Measurements from ENCODE around the gene MDFIC. TPM values are rescaled to one million over a fixed set of nuclear protein-coding genes. Genes with fewer than 3 reads are reported as not detected.

MDFIC gene
- total RNA-seq, 1 donor from 2014 or later, result 172 TPM

- Mint-ChIP-seq H3K4me3 (peak overlapping the region; percentile 62), H3K27me3 (no peaks in the 10 kb centered on the region), H3K4me1 (peaks cover 49% of the 10 kb centered on the region), H3K9me3 (peaks cover 11% of the 10 kb centered on the region), H3K36me3 (ENCODE audit: low read depth) (peaks cover 2% of the 10 kb centered on the region), H3K27ac (peak overlapping the region; percentile 99)
- intact Hi-C loops (cut with micrococcal nuclease), result loop anchor here (1.0 to 5.0 kb wide), 7 partner anchors 14 to 199 kb away; no protein-coding TSS in a partner anchor
- DNase-seq, result peak; percentile 72
These were observed 5.5 kb upstream of the MDFIC start for GRCh38 chr7:114916261-114916892.

GRCh38 chr7:114917211-114917839 is 4.6 kb upstream of the MDFIC start:
- peaks cover 11% of the 10 kb centered on the region for H3K9me3 Mint-ChIP-seq
- peaks cover 7% of the 10 kb centered on the region for H3K36me3 Mint-ChIP-seq (ENCODE audit: low read depth)
- intact Hi-C loops (cut with micrococcal nuclease), result loop anchor here (2.0 to 5.0 kb wide), 3 partner anchors 13 to 200 kb away; no protein-coding TSS in a partner anchor
- DNase-seq, result no peak
- H3K27me3 Mint-ChIP-seq, result no peaks in the 10 kb centered on the region
- peaks cover 56% of the 10 kb centered on the region for H3K4me1 Mint-ChIP-seq
- peak overlapping the region; percentile 99 for H3K27ac Mint-ChIP-seq
- H3K4me3 Mint-ChIP-seq, result peak overlapping the region; percentile 62

- intact Hi-C loops (cut with micrococcal nuclease), result loop anchor here (5.0 kb wide), 1 partner anchor 202 kb away; no protein-coding TSS in a partner anchor
- H3K4me1 Mint-ChIP-seq, result peaks cover 54% of the 10 kb centered on the region
- no peak for DNase-seq
These were observed 2.3 kb upstream of the MDFIC start for GRCh38 chr7:114919587-114919986.

GRCh38 chr7:114921631-114922025 is 266 bp upstream of the MDFIC start:
- Mint-ChIP-seq H3K9me3 (no peaks in the 10 kb centered on the region), H3K4me3 (peak overlapping the region; percentile 96), H3K27ac (peak overlapping the region; percentile 96), H3K36me3 (ENCODE audit: low read depth) (peaks cover 28% of the 10 kb centered on the region), H3K27me3 (no peaks in the 10 kb centered on the region), H3K4me1 (peaks cover 58% of the 10 kb centered on the region)
- DNase-seq, result peak; percentile 62
- intact Hi-C loops (cut with micrococcal nuclease), result loop anchor here (1.0 to 10.0 kb wide), 3 partner anchors 87 to 1293 kb away; partner anchors contain the start of gene TES

More at GRCh38 chr7:114919587-114919986, 2.3 kb upstream of the MDFIC start:
- Mint-ChIP-seq H3K27me3 (no peaks in the 10 kb centered on the region), H3K9me3 (peaks cover 2% of the 10 kb centered on the region), H3K4me3 (peak overlapping the region; percentile 54), H3K36me3 (ENCODE audit: low read depth) (peaks cover 14% of the 10 kb centered on the region), H3K27ac (peak overlapping the region; percentile 91)

- Mint-ChIP-seq H3K9me3 (no peaks in the 10 kb centered on the region), H3K36me3 (ENCODE audit: low read depth) (peaks cover 34% of the 10 kb centered on the region), H3K4me3 (peak overlapping the region; percentile 96), H3K4me1 (peaks cover 51% of the 10 kb centered on the region), H3K27ac (peak overlapping the region; percentile 98), H3K27me3 (no peaks in the 10 kb centered on the region)
- intact Hi-C loops (cut with micrococcal nuclease), result loop anchor here (1.0 to 10.0 kb wide), 5 partner anchors 8 to 1292 kb away; partner anchors contain the start of gene TES
- DNase-seq, result peak; percentile 87
These were observed 933 bp downstream of the MDFIC start for GRCh38 chr7:114922652-114923402.

- peak overlapping the region; percentile 96 for H3K4me3 Mint-ChIP-seq
- peak overlapping the region; percentile 98 for H3K27ac Mint-ChIP-seq
- H3K9me3 Mint-ChIP-seq, result no peaks in the 10 kb centered on the region
- intact Hi-C loops (cut with micrococcal nuclease), result loop anchor here (1.0 to 10.0 kb wide), 4 partner anchors 8 to 1291 kb away; partner anchors contain the start of gene TES
- H3K4me1 Mint-ChIP-seq, result peaks cover 45% of the 10 kb centered on the region
- peaks cover 34% of the 10 kb centered on the region for H3K36me3 Mint-ChIP-seq (ENCODE audit: low read depth)
- DNase-seq, result no peak
- H3K27me3 Mint-ChIP-seq, result no peaks in the 10 kb centered on the region
These were observed 1.5 kb downstream of the MDFIC start for GRCh38 chr7:114923403-114923713.

- DNase-seq, result no peak
- Mint-ChIP-seq H3K27me3 (no peaks in the 10 kb centered on the region), H3K27ac (peak overlapping the region; percentile 98), H3K4me1 (peaks cover 38% of the 10 kb centered on the region), H3K4me3 (peak overlapping the region; percentile 96), H3K36me3 (ENCODE audit: low read depth) (peaks cover 34% of the 10 kb centered on the region), H3K9me3 (no peaks in the 10 kb centered on the region)
- intact Hi-C loops (cut with micrococcal nuclease), result loop anchor here (10.0 kb wide), 1 partner anchor 1291 kb away; the partner anchor contains the start of gene TES
These were observed 2.3 kb downstream of the MDFIC start for GRCh38 chr7:114924038-114924712.

- intact Hi-C loops (cut with micrococcal nuclease), result loop anchor here (10.0 kb wide), 1 partner anchor 1289 kb away; the partner anchor contains the start of gene TES
These were observed 3.5 kb downstream of the MDFIC start for GRCh38 chr7:114925434-114925833.

GRCh38 chr7:114928060-114928459 is 6.2 kb downstream of the MDFIC start:
- DNase-seq, result no peak
- intact Hi-C loops (cut with micrococcal nuclease), result loop anchor here (10.0 kb wide), 1 partner anchor 1287 kb away; the partner anchor contains the start of gene TES
- Mint-ChIP-seq H3K36me3 (ENCODE audit: low read depth) (peaks cover 42% of the 10 kb centered on the region), H3K9me3 (no peaks in the 10 kb centered on the region), H3K27ac (no peak overlapping the region), H3K4me3 (no peak overlapping the region), H3K4me1 (peaks cover 36% of the 10 kb centered on the region), H3K27me3 (no peaks in the 10 kb centered on the region)

More at GRCh38 chr7:114925434-114925833, 3.5 kb downstream of the MDFIC start:
- no peaks in the 10 kb centered on the region for H3K27me3 Mint-ChIP-seq
- no peaks in the 10 kb centered on the region for H3K9me3 Mint-ChIP-seq
- peaks cover 29% of the 10 kb centered on the region for H3K4me1 Mint-ChIP-seq
- DNase-seq, result no peak
- H3K36me3 Mint-ChIP-seq (ENCODE audit: low read depth), result peaks cover 34% of the 10 kb centered on the region
- H3K27ac Mint-ChIP-seq, result peak overlapping the region; percentile 94
- peak overlapping the region; percentile 88 for H3K4me3 Mint-ChIP-seq

GRCh38 chr7:114929570-114929969 is 7.7 kb downstream of the MDFIC start:
- Mint-ChIP-seq H3K27me3 (no peaks in the 10 kb centered on the region), H3K4me1 (peaks cover 49% of the 10 kb centered on the region), H3K4me3 (no peak overlapping the region), H3K9me3 (no peaks in the 10 kb centered on the region), H3K27ac (no peak overlapping the region), H3K36me3 (ENCODE audit: low read depth) (peaks cover 44% of the 10 kb centered on the region)
- intact Hi-C loops (cut with micrococcal nuclease), result loop anchor here (10.0 kb wide), 1 partner anchor 1285 kb away; the partner anchor contains the start of gene TES
- DNase-seq, result no peak

GRCh38 chr7:114930107-114930661 is 8.3 kb downstream of the MDFIC start:
- H3K9me3 Mint-ChIP-seq, result no peaks in the 10 kb centered on the region
- H3K27me3 Mint-ChIP-seq, result no peaks in the 10 kb centered on the region
- DNase-seq, result no peak
- H3K4me3 Mint-ChIP-seq, result no peak overlapping the region
- peaks cover 46% of the 10 kb centered on the region for H3K36me3 Mint-ChIP-seq (ENCODE audit: low read depth)
- H3K4me1 Mint-ChIP-seq, result peaks cover 53% of the 10 kb centered on the region
- intact Hi-C loops (cut with micrococcal nuclease), result loop anchor here (2.0 to 5.0 kb wide), 3 partner anchors 13 to 63 kb away; no protein-coding TSS in a partner anchor
- no peak overlapping the region for H3K27ac Mint-ChIP-seq

GRCh38 chr7:114930829-114931655 is 9.1 kb downstream of the MDFIC start:
- intact Hi-C loops (cut with micrococcal nuclease), result loop anchor here (1.0 to 5.0 kb wide), 8 partner anchors 8 to 129 kb away; no protein-coding TSS in a partner anchor
- H3K4me1 Mint-ChIP-seq, result peaks cover 44% of the 10 kb centered on the region
- H3K4me3 Mint-ChIP-seq, result no peak overlapping the region
- no peak for DNase-seq
- H3K36me3 Mint-ChIP-seq (ENCODE audit: low read depth), result peaks cover 40% of the 10 kb centered on the region
- no peaks in the 10 kb centered on the region for H3K27me3 Mint-ChIP-seq
- H3K9me3 Mint-ChIP-seq, result no peaks in the 10 kb centered on the region
- no peak overlapping the region for H3K27ac Mint-ChIP-seq
